Measurements from ENCODE around the gene OR2T3. TPM values are rescaled to one million over a fixed set of nuclear protein-coding genes. Genes with fewer than 3 reads are reported as not detected.

Gene OR2T3, protein sequence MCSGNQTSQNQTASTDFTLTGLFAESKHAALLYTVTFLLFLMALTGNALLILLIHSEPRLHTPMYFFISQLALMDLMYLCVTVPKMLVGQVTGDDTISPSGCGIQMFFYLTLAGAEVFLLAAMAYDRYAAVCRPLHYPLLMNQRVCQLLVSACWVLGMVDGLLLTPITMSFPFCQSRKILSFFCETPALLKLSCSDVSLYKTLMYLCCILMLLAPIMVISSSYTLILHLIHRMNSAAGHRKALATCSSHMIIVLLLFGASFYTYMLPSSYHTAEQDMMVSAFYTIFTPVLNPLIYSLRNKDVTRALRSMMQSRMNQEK
- not detected in 2 replicates for total RNA-seq

GRCh38 chr1:248473051-248473450 is at the start of gene OR2T3:
Gene OR2T3, plus strand, starts transcription at chr1:248473351. Its CDS starts 0 bp downstream, at chr1:248473351.

DNA sequence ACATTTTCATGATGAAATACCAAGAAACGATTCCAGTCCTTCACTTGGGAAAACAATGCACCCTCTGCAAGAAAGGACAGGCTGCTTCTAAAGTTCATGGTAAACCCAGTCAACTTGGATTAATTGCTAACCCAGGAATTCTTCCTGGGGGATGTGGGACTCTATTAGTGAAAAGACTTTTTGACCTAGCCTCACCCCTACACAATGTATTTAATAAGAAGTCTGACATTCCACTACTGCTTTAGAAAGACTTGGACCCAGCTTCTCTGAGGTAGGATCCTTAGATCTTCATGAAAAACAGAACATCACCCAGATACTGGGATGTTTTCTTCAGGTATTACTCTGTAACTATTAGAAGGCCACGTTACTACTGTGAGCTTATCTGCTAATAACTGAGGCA is 27.8 kb upstream of the OR2T3 start, which contains the start of gene OR2T2:
TSS of gene OR2T2 (plus strand) at position 239 of the 400 bp plus-strand sequence. CDS start 7,161 bp downstream, outside the sequence.

GRCh38 chr1:248488289-248488688 is 15.1 kb downstream of the OR2T3 start, which contains the start of gene OR2T5:
Gene OR2T5, plus strand, starts transcription at chr1:248488589. Its CDS starts 0 bp downstream, at chr1:248488589.

DNA sequence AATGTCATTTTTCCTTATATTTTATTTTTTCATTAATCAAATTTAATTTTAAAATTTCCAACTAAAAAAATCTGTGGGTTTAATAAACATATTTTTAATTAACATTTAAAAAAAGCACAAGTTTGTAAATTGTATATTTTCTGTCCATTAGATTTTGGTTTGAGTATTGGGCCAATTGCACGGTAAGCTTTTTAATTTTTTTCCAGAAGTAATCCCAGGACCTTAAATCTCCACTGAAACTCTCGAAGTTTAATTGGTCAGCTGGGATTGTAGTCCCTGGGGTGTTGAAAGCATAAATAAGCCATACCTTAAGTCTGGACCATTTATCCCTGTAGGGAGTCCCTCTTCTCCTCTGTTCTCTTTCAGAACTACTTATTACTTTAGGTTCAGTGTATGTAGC is 34.6 kb downstream of the OR2T3 start, which contains the start of gene OR2G6:
TSS of gene OR2G6 (plus strand) at position 301 of the 400 bp plus-strand sequence. CDS start 13,574 bp downstream, outside the sequence.

Other genes with a start within 250 kb of the OR2T3 start
- gene OR2M4, start 241.9 kb upstream of the OR2T3 start, total RNA-seq: not detected in 2 replicates
- gene OR2T33, start 195.4 kb upstream of the OR2T3 start, total RNA-seq: not detected in 2 replicates
- gene OR2T12, start 169.9 kb upstream of the OR2T3 start, total RNA-seq: not detected in 2 replicates
- gene OR2M7, start 148.8 kb upstream of the OR2T3 start, total RNA-seq: not detected in 2 replicates
- not detected in 2 replicates for gene OR14C36, start 124.6 kb upstream of the OR2T3 start, total RNA-seq
- gene OR2T4, start 111.7 kb upstream of the OR2T3 start, total RNA-seq: not detected in 2 replicates
- gene OR2T6, start 97.6 kb upstream of the OR2T3 start, total RNA-seq: not detected in 2 replicates
- not detected in 2 replicates for gene OR2T1, start 70.3 kb upstream of the OR2T3 start, total RNA-seq
- not detected in 2 replicates for gene OR2T2, start 27.7 kb upstream of the OR2T3 start, total RNA-seq
- not detected in 2 replicates for gene OR2T5, start 15.2 kb downstream of the OR2T3 start, total RNA-seq
- gene OR2G6, start 34.7 kb downstream of the OR2T3 start, total RNA-seq: under 0.01 TPM in 1 of 2 replicates, not detected in the other
- not detected in 2 replicates for gene OR2T29, start 89.4 kb downstream of the OR2T3 start, total RNA-seq
- not detected in 2 replicates for gene OR2T34, start 101.4 kb downstream of the OR2T3 start, total RNA-seq
- gene OR2T10, start 124.3 kb downstream of the OR2T3 start, total RNA-seq: under 0.01 TPM in 1 of 2 replicates, not detected in the other
- gene OR2T11, start 161.7 kb downstream of the OR2T3 start, total RNA-seq: not detected in 2 replicates
- not detected in 2 replicates for gene OR2T35, start 171.9 kb downstream of the OR2T3 start, total RNA-seq
- not detected in 2 replicates for gene OR2T27, start 182.2 kb downstream of the OR2T3 start, total RNA-seq
- not detected in 2 replicates for gene OR14I1, start 229.4 kb downstream of the OR2T3 start, total RNA-seq